A549 (cell line): ENCODE data around the gene CD34. TPM values are rescaled to one million over a fixed set of nuclear protein-coding genes. Genes with fewer than 3 reads are reported as not detected.
"Not testable (repeated sequence)": the region's sequence is repeated elsewhere in the genome, so short reads cannot be mapped to it uniquely, and the experiment has no call there.

Experiments used
- ATAC-seq, 2 experiments: fragments of 200-7000 bp in 1 of 2; fragments of >200 bp in 1 of 2; cut with Nextera tagmentation in 1 of 2; cut with Tn5 transposase in 1 of 2; 3 replicates each; pipeline versions ENCODE4 v1.8.0 to v1.9.1; 2018 to 2020; ENCODE audit warnings: mild to moderate bottlenecking in 1 of 2, moderate library complexity in 1 of 2
- CTCF ChIA-PET: fragments of 300-600 bp; sonication (Branson Sonifier 250); formaldehyde crosslinking; extraction: SDS; loops from one replicate; lab custom pipeline; 2021; ENCODE audit warnings: antibody characterized with exemption, inconsistent platforms; lab: Yijun Ruan, JAX
- POLR2A ChIA-PET: fragments of 350-600 bp; formaldehyde crosslinking; extraction: SDS; loops from one replicate; lab custom pipeline; 2021; ENCODE audit warnings: antibody characterized with exemption, inconsistent platforms; lab: Yijun Ruan, JAX
- DNase-seq, 2 experiments: peaks; one replicate each; pipeline versions ENCODE4 v3.0.0 to v3.0.0-alpha.2; 2011 to 2016; ENCODE audit warnings: low read depth in 1 of 2, low spot score in 1 of 2
- FAIRE-seq: peaks from 2 replicates; lab custom pipeline; 2011; peaks lifted over from hg19 to GRCh38; lab: Jason Lieb, UNC
- H3K27ac ChIP-seq, 2 experiments: fragments of >200 bp; sonication (Bioruptor Twin); formaldehyde crosslinking; 3 replicates each; pipeline ENCODE4 v1.5.1; 2016 to 2017
- H3K4me1 ChIP-seq: fragments of >200 bp; sonication (Bioruptor Twin); formaldehyde crosslinking; 3 replicates; pipeline ENCODE4 v1.6.1; 2016
- H3K4me2 ChIP-seq: fragments of >200 bp; sonication (Bioruptor Twin); formaldehyde crosslinking; 3 replicates; pipeline ENCODE4 v1.6.1; 2016
- H3K4me3 ChIP-seq: fragments of >200 bp; sonication (Bioruptor Twin); formaldehyde crosslinking; 3 replicates; pipeline ENCODE4 v1.5.1; 2016
- H3K9me3 ChIP-seq: fragments of >200 bp; sonication (Bioruptor Twin); formaldehyde crosslinking; 3 replicates; pipeline ENCODE4 v1.6.1; 2016
- BHLHE40 ChIP-seq: IDR thresholded peaks from 2 replicates; pipeline ENCODE4 v1.6.1; 2012; ENCODE audit warnings: low read depth, low read length, inconsistent platforms
- CBX2 ChIP-seq: fragments of 200-600 bp; sonication (generic); IDR thresholded peaks from 2 replicates; pipeline ENCODE4 v1.6.1; 2016; ENCODE audit warnings: low read depth, mild to moderate bottlenecking, borderline replicate concordance
- CHD2 ChIP-seq: fragments of 150-350 bp; IDR thresholded peaks from 2 replicates; pipeline ENCODE4 v1.6.1; 2014; ENCODE audit warnings: low read length; ENCODE audit not compliant: partially characterized antibody
- ELK1 ChIP-seq: fragments of 150-350 bp; IDR thresholded peaks from 2 replicates; pipeline ENCODE4 v1.6.1; 2014; ENCODE audit warnings: low read depth, mild to moderate bottlenecking, low read length
- FOSB ChIP-seq: fragments of 250-450 bp; sonication (Bioruptor Pico); IDR thresholded peaks from 2 replicates; pipeline ENCODE4 v1.5.0; 2020; ENCODE audit warnings: mild to moderate bottlenecking, moderate library complexity
- GATA3 ChIP-seq: IDR thresholded peaks from 2 replicates; pipeline ENCODE4 v1.6.1; 2012; ENCODE audit warnings: borderline replicate concordance
- HMGXB4 ChIP-seq: fragments of 250-450 bp; sonication (Bioruptor Pico); IDR thresholded peaks from 2 replicates; pipeline ENCODE4 v1.5.0; 2021; ENCODE audit warnings: mild to moderate bottlenecking, moderate library complexity, borderline replicate concordance
- JUNB ChIP-seq: fragments of >200 bp; sonication (Bioruptor Twin); formaldehyde crosslinking; IDR thresholded peaks from 2 replicates; pipeline ENCODE4 v1.6.1; 2016
- MYC ChIP-seq: IDR thresholded peaks from 2 replicates; pipeline ENCODE4 v1.6.1; 2012; ENCODE audit warnings: mild to moderate bottlenecking, inconsistent platforms, low read length, improper control_type of control experiment, borderline replicate concordance
- NPAS2 ChIP-seq: fragments of 250-450 bp; sonication (Bioruptor Pico); IDR thresholded peaks from 2 replicates; pipeline ENCODE4 v1.8.0; 2022; ENCODE audit warnings: mild to moderate bottlenecking, moderate library complexity, borderline replicate concordance
- PHF8 ChIP-seq: fragments of 200-600 bp; sonication (generic); IDR thresholded peaks from 2 replicates; pipeline ENCODE4 v1.6.1; 2016; ENCODE audit warnings: low read depth, mild to moderate bottlenecking, antibody characterized with exemption, moderate library complexity, borderline replicate concordance
- POLR2A ChIP-seq: IDR thresholded peaks from 2 replicates; pipeline ENCODE4 v1.6.1; 2012; ENCODE audit warnings: mild to moderate bottlenecking, low read length
- RARB ChIP-seq: fragments of 250-450 bp; sonication (Bioruptor Pico); IDR thresholded peaks from 2 replicates; pipeline ENCODE4 v1.8.0; 2021; ENCODE audit warnings: mild to moderate bottlenecking, moderate library complexity
- RNF2 ChIP-seq: fragments of 200-600 bp; sonication (generic); IDR thresholded peaks from 2 replicates; pipeline ENCODE4 v1.6.1; 2016; ENCODE audit warnings: low read depth, mild to moderate bottlenecking, antibody characterized with exemption, moderate library complexity, borderline replicate concordance
- SMC3 ChIP-seq: fragments of >200 bp; sonication (Bioruptor Twin); formaldehyde crosslinking; IDR thresholded peaks from 3 replicates; pipeline ENCODE4 v1.6.1; 2018; ENCODE audit warnings: inconsistent platforms
- SREBF2 ChIP-seq: fragments of 450-650 bp; IDR thresholded peaks from 2 replicates; pipeline ENCODE4 v1.6.1; 2014; ENCODE audit warnings: mild to moderate bottlenecking, moderate library complexity
- ZC3H11A ChIP-seq: fragments of 450-650 bp; IDR thresholded peaks from 2 replicates; pipeline ENCODE4 v1.6.1; 2014; ENCODE audit warnings: antibody characterized with exemption, mild to moderate bottlenecking
- ZFP36 ChIP-seq: fragments of 450-650 bp; IDR thresholded peaks from 2 replicates; pipeline ENCODE4 v1.6.1; 2014; ENCODE audit warnings: borderline replicate concordance; ENCODE audit not compliant: partially characterized antibody
- ZSCAN20 ChIP-seq: fragments of 250-450 bp; sonication (Bioruptor Pico); IDR thresholded peaks from 2 replicates; pipeline ENCODE4 v1.8.0; 2022; ENCODE audit warnings: mild to moderate bottlenecking, moderate library complexity
- WGBS: methylation state at CpG from one replicate; pipeline ENCODE4 v1.1.6; 2017; ENCODE audit errors: missing lambda C conversion rate; 5-methylcytosine and 5-hydroxymethylcytosine counted together
- polyA plus RNA-seq, 4 experiments: library from polyadenylated mRNA; depleted of rRNA in 3 of 4; stranded (reverse); fragments of >200 nt; fragmentation: RNase III in 1 of 4; extraction: RNeasy Plus Mini Kit Qiagen cat#74134 plus additional on column Dnase treatment in 1 of 4; gene quantifications; 2 replicates in 3 of 4; 3 replicates in 1 of 4; pipeline ENCODE4 v1.2.3, GENCODE V29; 2011 to 2017

Gene CD34
- polyA plus RNA-seq, 2 of the 4 experiments (the other 2 are of a cell fraction), result 0.05 TPM; not detected in 1

GRCh38 chr1:207933205-207933800 lies 22.4 kb upstream of the CD34 start:
- Histone ChIP-seq H3K27ac (no peak overlapping the region), H3K4me1 (no peaks in the 10 kb centered on the region), H3K4me2 (no peak overlapping the region), H3K9me3 (no peaks in the 10 kb centered on the region), H3K4me3 (no peak overlapping the region)
- FAIRE-seq (no peak), ATAC-seq (no peak), DNase-seq (no peak)
- WGBS, result 49% methylated on average over 4 of the region's 4 CpGs
- ChIA-PET CTCF (interaction anchor here (1.5 kb wide), 1 partner anchor 48 kb away, joined by 4 read pairs; no protein-coding TSS in a partner anchor), POLR2A (no interaction called here)
- TF ChIP-seq MYC, result no peak
- TF ChIP-seq ELK1, result no peak
- no peak for TF ChIP-seq CHD2
- no peak for TF ChIP-seq BHLHE40
- TF ChIP-seq NPAS2 (CRISPR knock-in tag), result no peak
- TF ChIP-seq SMC3, result no peak
- TF ChIP-seq RARB (CRISPR knock-in tag), result no peak
- TF ChIP-seq POLR2A, result no peak
- no peak for TF ChIP-seq RNF2
- no peak for TF ChIP-seq PHF8
- TF ChIP-seq CBX2, result no peak
- no peak for TF ChIP-seq SREBF2
- TF ChIP-seq FOSB (CRISPR knock-in tag), result no peak
- no peak for TF ChIP-seq ZFP36
- TF ChIP-seq ZSCAN20, result no peak
- no peak for TF ChIP-seq JUNB
- no peak for TF ChIP-seq GATA3
- no peak for TF ChIP-seq ZC3H11A
- TF ChIP-seq HMGXB4 (CRISPR knock-in tag), result no peak

- no peaks in the 10 kb centered on the region for H3K9me3 ChIP-seq
- H3K4me1 ChIP-seq, result no peaks in the 10 kb centered on the region
- ATAC-seq (no peak), FAIRE-seq (no peak), DNase-seq (no peak)
- ChIA-PET CTCF (interaction anchor here (0.6 to 3.2 kb wide), 2 partner anchors 36 to 130 kb away, joined by 3 to 11 read pairs; no protein-coding TSS in a partner anchor), POLR2A (no interaction called here)
- no peak overlapping the region for H3K27ac ChIP-seq
- H3K4me2 ChIP-seq, result no peak overlapping the region
- WGBS, result 35% methylated on average over 1 of the region's 1 CpG
- TF ChIP-seq RNF2 (no peak), JUNB (no peak)
- no peak overlapping the region for H3K4me3 ChIP-seq
Measured at GRCh38 chr1:207926984-207927383, 16.1 kb upstream of the CD34 start.

GRCh38 chr1:207925969-207926368 lies 15.0 kb upstream of the CD34 start:
- H3K9me3 ChIP-seq, DNase-seq, H3K27ac ChIP-seq, H3K4me1 ChIP-seq, ATAC-seq, POLR2A ChIA-PET, FAIRE-seq, H3K4me2 ChIP-seq, H3K4me3 ChIP-seq: not testable (repeated sequence)
- CTCF ChIA-PET, result interaction anchor here (1.1 to 1.8 kb wide), 2 partner anchors 37 to 40 kb away, joined by 3 to 5 read pairs; no protein-coding TSS in a partner anchor
- WGBS, result 74% methylated on average over 3 of the region's 3 CpGs
